PC-9 (cell line): Measurements from ENCODE around the gene IRF8.

Experiments used
- EZH2 ChIP-seq: fragments of 200-600 bp; sonication (generic); IDR thresholded peaks from 2 replicates; pipeline ENCODE4 v1.8.0; 2017; ENCODE audit warnings: antibody characterized with exemption, low read depth
- TF ChIP-seq, protein P1 (sequence below): fragments of 200-600 bp; sonication (generic); conservative IDR thresholded peaks from 2 replicates; pipeline ENCODE4 v1.6.1; 2017; ENCODE audit warnings: mixed run types, antibody characterized with exemption, mild to moderate bottlenecking, moderate library complexity

DNA sequence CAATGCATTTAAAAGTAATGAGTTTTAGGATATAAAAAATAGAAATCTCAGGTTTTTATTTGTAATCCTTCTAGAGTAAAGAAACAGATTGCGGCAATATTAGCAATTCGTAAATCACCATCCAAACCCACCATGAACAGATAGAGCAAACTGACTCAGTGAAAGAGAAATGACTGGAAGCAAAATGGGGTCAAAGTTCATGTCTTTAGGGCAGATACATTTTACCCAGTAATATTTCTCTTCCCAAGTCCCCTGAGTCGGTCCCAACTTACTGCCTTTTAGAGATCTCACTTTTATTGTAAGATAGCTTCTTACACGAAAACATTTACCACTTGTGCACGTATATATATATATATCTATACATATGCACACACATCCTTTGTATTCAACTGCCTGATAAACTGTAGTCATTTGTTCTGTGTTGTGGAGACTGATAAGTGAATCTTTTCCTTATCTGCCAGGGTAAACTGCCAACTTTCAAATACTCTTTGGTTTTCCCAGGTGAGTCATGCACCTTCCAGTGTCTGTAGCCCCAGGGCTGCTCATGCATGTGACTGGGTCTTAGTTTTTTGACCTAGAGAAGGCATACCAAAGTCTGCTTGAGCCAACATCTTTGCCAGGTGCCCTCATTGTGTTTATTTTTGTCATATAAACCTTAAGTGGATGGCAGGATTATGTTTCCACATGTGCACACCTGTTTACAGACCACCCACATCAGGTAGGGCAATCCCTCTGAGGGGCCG is 7.8 kb upstream of the IRF8 start:
- TF ChIP-seq, protein P1, sequence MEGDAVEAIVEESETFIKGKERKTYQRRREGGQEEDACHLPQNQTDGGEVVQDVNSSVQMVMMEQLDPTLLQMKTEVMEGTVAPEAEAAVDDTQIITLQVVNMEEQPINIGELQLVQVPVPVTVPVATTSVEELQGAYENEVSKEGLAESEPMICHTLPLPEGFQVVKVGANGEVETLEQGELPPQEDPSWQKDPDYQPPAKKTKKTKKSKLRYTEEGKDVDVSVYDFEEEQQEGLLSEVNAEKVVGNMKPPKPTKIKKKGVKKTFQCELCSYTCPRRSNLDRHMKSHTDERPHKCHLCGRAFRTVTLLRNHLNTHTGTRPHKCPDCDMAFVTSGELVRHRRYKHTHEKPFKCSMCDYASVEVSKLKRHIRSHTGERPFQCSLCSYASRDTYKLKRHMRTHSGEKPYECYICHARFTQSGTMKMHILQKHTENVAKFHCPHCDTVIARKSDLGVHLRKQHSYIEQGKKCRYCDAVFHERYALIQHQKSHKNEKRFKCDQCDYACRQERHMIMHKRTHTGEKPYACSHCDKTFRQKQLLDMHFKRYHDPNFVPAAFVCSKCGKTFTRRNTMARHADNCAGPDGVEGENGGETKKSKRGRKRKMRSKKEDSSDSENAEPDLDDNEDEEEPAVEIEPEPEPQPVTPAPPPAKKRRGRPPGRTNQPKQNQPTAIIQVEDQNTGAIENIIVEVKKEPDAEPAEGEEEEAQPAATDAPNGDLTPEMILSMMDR = no peak
- no peak for TF ChIP-seq EZH2
